ENCODE results near the gene UBE2J1. TPM values are rescaled to one million over a fixed set of nuclear protein-coding genes. Genes with fewer than 3 reads are reported as not detected.

The UBE2J1 gene
- total and polyA plus RNA-seq, 9 of the 15 experiments (the other 6 are each of a cell fraction or from before 2014, with no cell fraction given): 11.6 to 32.6 (median 22.0) TPM

- no peak for TF ChIP-seq PBX2 (CRISPR knock-in tag; IDR thresholded peaks at IDR 0.05; ENCODE audit: low read depth)
- TF ChIP-seq PBX2 (tag; conservative IDR thresholded peaks at IDR 0.05; ENCODE audit: low read depth): no peak
- TF ChIP-seq ZNF431 (CRISPR knock-in tag; IDR thresholded peaks at IDR 0.05): peak; percentile 51
- no peak for TF ChIP-seq NCOA4 (IDR thresholded peaks at IDR 0.05; ENCODE audit: partially characterized antibody)
- TF ChIP-seq MEIS2 (IDR thresholded peaks at IDR 0.05; ENCODE audit: partially characterized antibody): no peak
- TF ChIP-seq ZNF444 (CRISPR knock-in tag; IDR thresholded peaks at IDR 0.05): no peak
- peak; percentile 87 for TF ChIP-seq MTA3 (IDR thresholded peaks at IDR 0.05; ENCODE audit: borderline replicate concordance)
- no peak for TF ChIP-seq MTA1 (IDR thresholded peaks at IDR 0.05; ENCODE audit: borderline replicate concordance)
- TF ChIP-seq ZBTB26 (CRISPR knock-in tag; IDR thresholded peaks at IDR 0.05): no peak
- TF ChIP-seq BRD4 (IDR thresholded peaks at IDR 0.05): peak; percentile 93; the same call in 1 of the 2 replicates
- TF ChIP-seq ZNF57 (CRISPR knock-in tag; IDR thresholded peaks at IDR 0.05): no peak
- no peak for TF ChIP-seq CLOCK (CRISPR knock-in tag; IDR thresholded peaks at IDR 0.05; ENCODE audit: borderline replicate concordance)
- TF ChIP-seq ATF6 (CRISPR knock-in tag; IDR thresholded peaks at IDR 0.05): peak; percentile 93; the same call in 1 of the 2 replicates
- TF ChIP-seq FOXA3 (CRISPR knock-in tag; conservative IDR thresholded peaks at IDR 0.05 in 1 of 2, IDR thresholded peaks at IDR 0.05 in 1 of 2): no peak; a peak in 1 of 4 replicates
- TF ChIP-seq HMG20B (CRISPR knock-in tag; IDR thresholded peaks at IDR 0.05): no peak
- peak; percentile 42 for TF ChIP-seq SIN3B (IDR thresholded peaks at IDR 0.05; ENCODE audit: low read depth)
- TF ChIP-seq EZH2 (IDR thresholded peaks at IDR 0.05; ENCODE audit: borderline replicate concordance, low read depth, low read length): no peak
- TF ChIP-seq ILK (tag; IDR thresholded peaks at IDR 0.05; ENCODE audit: borderline replicate concordance, low read depth): no peak
- TF ChIP-seq ERF (CRISPR knock-in tag; IDR thresholded peaks at IDR 0.05): no peak
- TF ChIP-seq MTA2 (IDR thresholded peaks at IDR 0.05; ENCODE audit: low read depth): no peak
Observed at GRCh38 chr6:89352278-89353117, at the start of gene UBE2J1 (continued).
